ENCODE results near the gene CPA5. TPM values are rescaled to one million over a fixed set of nuclear protein-coding genes. Genes with fewer than 3 reads are reported as not detected.
A peak's percentile ranks its signal among the peaks of the same experiment; 100 is the strongest.

Gene CPA5
- total and polyA plus RNA-seq, 7 donors, result 0.42 to 5.2 (median 1.0) TPM; not detected in 1

DNA sequence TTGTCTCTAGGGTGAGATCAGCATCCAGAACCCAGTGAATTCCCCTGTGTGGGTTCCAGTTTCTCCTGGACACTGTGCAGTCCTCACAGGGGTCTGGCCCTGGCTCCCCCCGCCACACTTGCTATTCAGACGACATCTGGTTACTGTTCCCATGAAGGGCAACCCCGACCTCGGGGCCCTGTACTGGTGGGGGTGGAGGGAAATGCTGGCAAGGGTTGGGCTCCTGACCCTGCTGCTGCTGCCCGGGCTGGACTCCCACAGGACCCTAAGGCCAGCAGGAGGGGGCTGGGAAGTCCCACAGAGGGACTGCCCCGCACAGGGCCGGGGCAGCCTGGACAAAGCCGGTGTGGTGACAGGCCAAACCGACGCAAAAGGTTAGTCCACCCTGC is 34.9 kb downstream of the CPA5 start:
- no peak overlapping the region for H3K4me3 ChIP-seq
- no peak for DNase-seq
- H3K9me3 ChIP-seq, result no peaks in the 10 kb centered on the region
- H3K27me3 ChIP-seq (ENCODE audit: insufficient read depth in 3 of 3, low read length in 2 of 3), result no peaks in the 10 kb centered on the region
- H3K36me3 ChIP-seq (ENCODE audit: insufficient read depth in 1 of 2, low read depth in 1 of 2), result no peaks in the 10 kb centered on the region
- intact Hi-C loops (cut with DNase I), result no loop called here
- 47 to 54% (median 51%) methylated on average over 7 to 10 of the region's 10 CpGs for WGBS, 3 donors
- no peaks in the 10 kb centered on the region for H3K4me1 ChIP-seq
- peak in 2 of 4 donors; percentile 10 to 33 for ATAC-seq
- H3K27ac ChIP-seq, result no peak overlapping the region
- TF ChIP-seq, protein P1, sequence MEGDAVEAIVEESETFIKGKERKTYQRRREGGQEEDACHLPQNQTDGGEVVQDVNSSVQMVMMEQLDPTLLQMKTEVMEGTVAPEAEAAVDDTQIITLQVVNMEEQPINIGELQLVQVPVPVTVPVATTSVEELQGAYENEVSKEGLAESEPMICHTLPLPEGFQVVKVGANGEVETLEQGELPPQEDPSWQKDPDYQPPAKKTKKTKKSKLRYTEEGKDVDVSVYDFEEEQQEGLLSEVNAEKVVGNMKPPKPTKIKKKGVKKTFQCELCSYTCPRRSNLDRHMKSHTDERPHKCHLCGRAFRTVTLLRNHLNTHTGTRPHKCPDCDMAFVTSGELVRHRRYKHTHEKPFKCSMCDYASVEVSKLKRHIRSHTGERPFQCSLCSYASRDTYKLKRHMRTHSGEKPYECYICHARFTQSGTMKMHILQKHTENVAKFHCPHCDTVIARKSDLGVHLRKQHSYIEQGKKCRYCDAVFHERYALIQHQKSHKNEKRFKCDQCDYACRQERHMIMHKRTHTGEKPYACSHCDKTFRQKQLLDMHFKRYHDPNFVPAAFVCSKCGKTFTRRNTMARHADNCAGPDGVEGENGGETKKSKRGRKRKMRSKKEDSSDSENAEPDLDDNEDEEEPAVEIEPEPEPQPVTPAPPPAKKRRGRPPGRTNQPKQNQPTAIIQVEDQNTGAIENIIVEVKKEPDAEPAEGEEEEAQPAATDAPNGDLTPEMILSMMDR (IDR thresholded peaks at IDR 0.05), result no peak

DNA sequence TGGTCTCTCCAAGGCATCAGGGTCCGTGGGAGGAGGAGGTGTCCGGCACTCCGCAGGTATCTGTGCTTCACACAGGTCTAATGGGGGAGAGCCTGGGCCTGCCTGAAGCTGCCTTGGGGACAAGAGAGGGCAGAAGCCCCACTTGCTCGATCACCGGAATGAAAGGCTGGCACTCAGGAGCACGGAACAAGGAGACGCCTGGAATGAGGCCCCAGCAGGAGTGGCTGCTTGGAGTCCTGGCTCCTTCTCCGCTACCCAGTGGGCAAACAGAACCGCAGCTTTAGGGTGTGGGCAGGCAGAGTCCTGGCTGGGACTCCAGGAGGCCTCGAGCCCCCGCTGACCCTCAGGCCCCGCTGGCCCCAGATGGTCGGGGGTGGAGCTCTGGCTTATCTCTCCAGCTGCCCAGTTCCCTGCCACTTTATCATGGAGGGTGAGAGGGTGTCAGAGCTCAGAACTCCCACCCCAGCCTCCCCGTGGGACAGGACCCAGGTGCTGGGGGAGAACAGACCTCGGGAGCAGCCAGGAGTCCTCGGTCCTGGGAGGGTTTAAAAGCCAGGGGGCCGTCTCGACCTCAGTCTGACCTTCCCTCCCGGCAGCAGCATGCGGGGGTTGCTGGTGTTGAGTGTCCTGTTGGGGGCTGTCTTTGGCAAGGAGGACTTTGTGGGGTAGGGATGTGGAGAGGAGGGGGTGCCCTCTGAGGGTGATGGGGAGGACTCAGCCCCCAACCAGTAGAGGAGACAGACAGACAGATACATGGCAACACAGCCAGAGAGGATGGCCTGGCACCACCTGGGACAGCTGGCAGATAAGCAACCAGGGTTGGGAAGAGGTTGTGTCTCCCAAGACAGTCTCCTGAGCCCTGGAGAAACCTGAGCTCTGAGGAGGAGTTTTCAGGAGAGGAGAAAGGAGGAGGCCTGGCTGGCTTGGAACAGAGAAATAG is 35.6 kb downstream of the CPA5 start, which contains the start of gene CPA1:
CPA1 (plus strand) TSS at position 574 of the 940 bp plus-strand sequence; CDS start at position 601, 27 bp downstream.
- no peak for DNase-seq
- no peaks in the 10 kb centered on the region for H3K36me3 ChIP-seq (ENCODE audit: insufficient read depth in 1 of 2, low read depth in 1 of 2)
- H3K4me3 ChIP-seq, result no peak within 1 kb of the TSS
- peak; percentile 22 to 37 (median 29) for ATAC-seq
- 30 to 49% (median 39%) methylated on average over 20 of the region's 20 CpGs for WGBS, 3 donors
- no peaks in the 10 kb centered on the region for H3K4me1 ChIP-seq
- H3K27me3 ChIP-seq (ENCODE audit: insufficient read depth in 3 of 3, low read length in 2 of 3), result no peaks in the 10 kb centered on the region
- H3K9me3 ChIP-seq, result no peaks in the 10 kb centered on the region
- intact Hi-C loops (cut with DNase I), result no loop called here
- TF ChIP-seq, protein P1 (IDR thresholded peaks at IDR 0.05), result no peak
- no peak within 1 kb of the TSS for H3K27ac ChIP-seq

GRCh38 chr7:130380861-130381455 is 36.3 kb downstream of the CPA5 start:
- intact Hi-C loops (cut with DNase I), result no loop called here
- 87 to 91% (median 88%) methylated on average over 6 to 7 of the region's 7 CpGs for WGBS, 3 donors
- H3K4me1 ChIP-seq, result no peaks in the 10 kb centered on the region
- H3K4me3 ChIP-seq, result no peak overlapping the region
- no peaks in the 10 kb centered on the region for H3K27me3 ChIP-seq (ENCODE audit: insufficient read depth in 3 of 3, low read length in 2 of 3)
- ATAC-seq (no peak), DNase-seq (no peak)
- TF ChIP-seq, protein P1 (IDR thresholded peaks at IDR 0.05), result no peak
- H3K9me3 ChIP-seq, result no peaks in the 10 kb centered on the region
- H3K36me3 ChIP-seq (ENCODE audit: insufficient read depth in 1 of 2, low read depth in 1 of 2), result no peaks in the 10 kb centered on the region
- no peak overlapping the region for H3K27ac ChIP-seq

- H3K27ac ChIP-seq, result no peak overlapping the region
- no peaks in the 10 kb centered on the region for H3K9me3 ChIP-seq
- no peak for ATAC-seq
- TF ChIP-seq, protein P1 (IDR thresholded peaks at IDR 0.05), result no peak
- H3K4me3 ChIP-seq, result no peak overlapping the region
- no peaks in the 10 kb centered on the region for H3K4me1 ChIP-seq
- intact Hi-C loops (cut with DNase I), result no loop called here
- 86 to 91% (median 86%) methylated on average over 37 to 41 of the region's 41 CpGs for WGBS, 3 donors
- DNase-seq, result no peak
- H3K27me3 ChIP-seq (ENCODE audit: insufficient read depth in 3 of 3, low read length in 2 of 3), result no peaks in the 10 kb centered on the region
- H3K36me3 ChIP-seq (ENCODE audit: insufficient read depth in 1 of 2, low read depth in 1 of 2), result no peaks in the 10 kb centered on the region
Measured at GRCh38 chr7:130381468-130382312, 37.1 kb downstream of the CPA5 start.
